Measurements from ENCODE around the gene PVRIG.
A peak's percentile ranks its signal among the peaks of the same experiment; 100 is the strongest.
"Not testable (repeated sequence)": the region's sequence is repeated elsewhere in the genome, so short reads cannot be mapped to it uniquely, and the experiment has no call there.

PVRIG gene

DNA sequence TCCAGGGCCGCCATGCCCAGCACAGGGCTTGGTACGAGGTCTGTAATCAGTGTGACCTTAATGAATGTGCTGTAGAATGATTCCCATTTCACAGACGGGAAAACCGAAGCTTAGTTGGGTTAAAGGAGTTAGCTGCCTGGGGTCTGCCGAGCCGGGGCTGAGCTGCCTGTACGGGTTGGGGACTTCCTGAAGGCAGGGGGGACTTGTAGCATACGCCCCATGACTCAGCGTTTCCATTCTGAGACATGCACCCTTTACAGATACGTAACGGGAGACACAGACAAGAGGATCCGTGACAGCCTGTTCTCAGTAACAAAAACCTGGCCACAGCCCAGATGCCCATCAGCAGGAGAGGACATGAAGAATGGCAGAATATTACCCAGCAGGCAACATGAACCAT lies 23.6 kb downstream of the PVRIG start:
- DNase-seq: peak; percentile 78

- DNase-seq: not testable (repeated sequence)
These were observed 25.3 kb downstream of the PVRIG start for GRCh38 chr7:100244988-100245605.

DNA sequence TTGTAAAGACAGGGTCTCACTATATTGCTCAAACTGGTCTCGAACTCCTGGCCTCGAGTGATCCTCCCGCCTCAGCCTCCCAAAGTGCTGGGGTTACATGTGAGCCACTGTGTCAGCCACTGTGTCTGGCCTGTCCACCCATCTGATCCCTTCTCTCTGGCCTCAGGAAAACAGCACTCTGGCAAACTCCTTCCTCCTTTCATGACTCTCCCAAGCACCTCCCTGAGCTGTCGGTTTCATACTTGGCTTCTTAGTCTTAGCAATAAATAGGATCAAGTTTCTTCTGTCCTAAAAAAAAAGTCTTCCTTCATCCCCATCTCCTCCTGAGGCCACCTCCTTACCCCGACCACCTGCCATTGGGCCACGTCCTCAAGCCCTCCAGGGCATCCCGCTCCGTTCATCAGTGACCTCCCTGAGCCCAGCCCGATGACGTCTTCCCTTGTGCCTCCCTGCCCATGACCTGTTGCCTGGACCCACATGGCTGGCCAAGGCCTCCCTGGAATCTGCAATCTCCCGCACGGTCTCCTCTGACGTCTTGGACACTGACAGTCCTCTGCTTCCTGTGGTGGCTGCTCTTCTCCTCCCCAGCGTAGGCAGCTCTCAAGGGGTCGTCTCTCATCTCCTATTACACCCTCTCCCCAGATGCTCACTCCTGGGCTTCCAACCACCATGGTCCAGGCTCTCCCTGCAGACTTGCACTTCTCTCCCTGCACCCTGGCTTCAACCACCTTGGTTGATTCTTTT lies 26.5 kb downstream of the PVRIG start:
- DNase-seq: not testable (repeated sequence)

- DNase-seq: not testable (repeated sequence)
These were observed 27.1 kb downstream of the PVRIG start for GRCh38 chr7:100246865-100247137.

DNA sequence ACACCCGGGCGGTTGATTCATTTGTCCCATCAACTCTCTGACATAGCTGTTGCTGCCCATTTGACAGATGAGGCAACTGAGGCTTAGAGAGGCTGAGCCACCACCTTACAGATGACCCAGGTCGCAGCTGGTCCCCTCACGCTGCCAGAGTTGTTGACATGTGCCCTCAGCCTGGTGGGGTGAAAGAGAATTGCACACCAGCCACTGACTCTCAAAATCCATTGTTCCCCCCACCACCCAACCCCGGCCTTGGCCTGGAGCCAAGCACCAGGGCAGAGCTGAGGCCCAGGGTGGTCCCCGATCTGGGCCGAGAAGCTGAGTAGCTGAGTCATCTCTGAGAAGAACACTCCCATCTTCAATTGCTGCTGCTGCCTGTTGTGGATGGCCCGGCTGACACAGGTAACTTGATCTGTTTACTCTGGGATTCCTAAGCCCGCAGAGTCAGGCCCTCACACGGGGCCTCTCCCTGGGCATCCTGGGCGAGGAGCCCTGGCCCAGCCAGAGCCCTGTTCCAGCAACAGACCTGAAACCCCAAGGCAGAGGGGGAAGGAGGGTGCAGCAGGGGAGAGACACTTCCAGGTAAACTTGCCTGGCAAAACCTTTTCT lies 27.5 kb downstream of the PVRIG start:
- DNase-seq: no peak

DNA sequence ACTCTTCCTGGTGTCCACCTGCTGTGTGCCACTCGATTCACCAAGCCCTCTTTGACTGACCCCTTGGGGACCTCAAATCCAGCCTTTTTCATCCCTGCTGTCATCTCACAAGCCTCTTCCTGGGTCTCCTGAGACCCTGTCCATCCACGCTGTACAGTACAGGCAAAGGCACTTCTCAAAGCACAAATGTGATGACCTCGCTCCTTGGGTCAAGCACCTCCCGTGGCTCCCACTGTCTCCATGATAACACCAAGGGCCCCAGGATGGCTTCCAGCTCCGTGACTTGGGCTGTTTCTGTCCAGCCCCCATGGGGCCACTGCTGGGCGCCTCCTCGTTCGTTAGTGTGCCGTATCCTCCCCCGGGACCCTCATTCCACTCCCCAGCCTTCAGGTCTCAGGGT lies 28.7 kb downstream of the PVRIG start:
- no peak for DNase-seq

GRCh38 chr7:100257017-100257416 lies 37.3 kb downstream of the PVRIG start:
- DNase-seq: no peak

DNA sequence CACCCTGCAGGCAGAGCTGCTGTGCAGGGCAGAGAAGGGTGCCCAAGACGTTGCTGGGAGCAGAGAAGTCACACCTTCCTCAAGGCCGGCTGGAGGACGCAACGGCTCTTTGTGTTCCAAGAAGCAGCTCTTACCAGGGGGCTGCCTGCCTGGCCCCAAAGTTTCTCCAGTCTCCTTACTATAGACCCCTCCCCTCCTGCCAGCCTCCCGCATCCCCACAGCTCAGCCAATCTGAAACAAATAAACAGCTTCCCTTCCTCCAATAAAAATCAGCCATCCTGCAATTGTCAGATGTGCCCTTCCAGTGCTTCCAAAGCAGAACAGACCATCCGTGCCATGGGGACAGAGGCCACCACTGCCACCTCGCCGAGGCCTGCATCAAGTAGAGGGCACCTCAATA lies 40.2 kb downstream of the PVRIG start:
- DNase-seq: not testable (repeated sequence)

- not testable (repeated sequence) for DNase-seq
These were observed 43.1 kb downstream of the PVRIG start for GRCh38 chr7:100262896-100263295.

- not testable (repeated sequence) for DNase-seq
These were observed 44.5 kb downstream of the PVRIG start for GRCh38 chr7:100264223-100264622.

- DNase-seq: not testable (repeated sequence)
These were observed 45.0 kb downstream of the PVRIG start for GRCh38 chr7:100264669-100265165.

DNA sequence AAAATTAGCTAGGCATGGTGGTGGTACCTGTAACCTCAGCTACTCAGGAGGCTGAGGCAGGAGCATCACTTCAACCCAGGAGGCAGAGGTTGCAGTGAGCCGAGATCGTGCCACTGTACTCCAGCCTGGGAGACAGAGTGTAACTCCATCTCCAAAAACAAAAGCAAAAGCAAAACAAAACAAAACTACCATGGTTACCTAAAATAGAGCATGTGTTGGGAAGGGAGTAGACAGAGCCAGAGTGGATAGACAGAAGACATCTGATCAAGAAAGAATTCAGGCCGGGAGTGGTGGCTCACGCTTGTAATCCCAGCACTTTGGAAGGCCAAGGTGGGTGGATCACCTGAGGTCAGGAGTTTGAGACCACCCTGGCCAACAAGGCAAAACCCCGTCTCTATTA lies 46.1 kb downstream of the PVRIG start:
- not testable (repeated sequence) for DNase-seq

DNA sequence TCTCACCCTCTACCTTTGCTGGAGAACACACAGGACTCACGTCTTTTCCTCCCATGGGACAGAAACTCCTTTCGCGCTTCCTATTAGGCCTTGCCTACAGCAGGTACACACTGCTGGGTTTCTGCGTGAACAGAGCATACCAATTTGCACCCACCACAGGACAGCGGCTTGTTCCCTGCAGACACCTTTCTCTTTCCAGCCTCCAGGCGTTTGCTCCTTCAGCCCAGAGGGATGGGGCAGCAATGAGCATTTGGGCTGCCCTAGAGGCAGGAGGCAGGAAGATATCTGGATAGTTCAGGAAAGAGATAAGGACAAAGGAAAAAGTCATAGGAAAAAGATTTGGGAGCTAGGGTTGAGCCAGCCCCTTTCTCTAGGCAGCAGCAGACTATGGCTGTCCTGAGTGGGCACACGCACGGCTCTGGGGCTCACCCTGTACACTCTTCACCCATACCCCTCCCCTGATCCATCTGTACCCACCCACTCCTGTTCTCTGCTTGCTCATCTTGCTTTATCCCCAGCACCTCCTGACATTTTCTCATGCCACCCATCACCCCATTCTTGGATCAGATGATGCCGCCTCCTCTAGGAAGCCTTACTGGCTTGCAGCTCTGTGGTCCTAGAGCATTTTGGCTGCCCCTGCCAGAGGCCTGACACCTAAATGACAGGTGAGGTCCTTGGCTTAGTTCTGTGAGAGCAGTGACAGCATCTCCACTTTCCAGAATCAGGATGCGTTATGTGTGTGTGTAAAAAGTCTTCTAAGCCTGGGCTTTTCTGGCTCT lies 47.0 kb downstream of the PVRIG start:
- no peak for DNase-seq

GRCh38 chr7:100267648-100268047 lies 47.9 kb downstream of the PVRIG start:
- no peak for DNase-seq

GRCh38 chr7:100268882-100269281 lies 49.1 kb downstream of the PVRIG start:
- DNase-seq: not testable (repeated sequence)

GRCh38 chr7:100269306-100270045 lies 49.7 kb downstream of the PVRIG start:
- DNase-seq: not testable (repeated sequence)

DNA sequence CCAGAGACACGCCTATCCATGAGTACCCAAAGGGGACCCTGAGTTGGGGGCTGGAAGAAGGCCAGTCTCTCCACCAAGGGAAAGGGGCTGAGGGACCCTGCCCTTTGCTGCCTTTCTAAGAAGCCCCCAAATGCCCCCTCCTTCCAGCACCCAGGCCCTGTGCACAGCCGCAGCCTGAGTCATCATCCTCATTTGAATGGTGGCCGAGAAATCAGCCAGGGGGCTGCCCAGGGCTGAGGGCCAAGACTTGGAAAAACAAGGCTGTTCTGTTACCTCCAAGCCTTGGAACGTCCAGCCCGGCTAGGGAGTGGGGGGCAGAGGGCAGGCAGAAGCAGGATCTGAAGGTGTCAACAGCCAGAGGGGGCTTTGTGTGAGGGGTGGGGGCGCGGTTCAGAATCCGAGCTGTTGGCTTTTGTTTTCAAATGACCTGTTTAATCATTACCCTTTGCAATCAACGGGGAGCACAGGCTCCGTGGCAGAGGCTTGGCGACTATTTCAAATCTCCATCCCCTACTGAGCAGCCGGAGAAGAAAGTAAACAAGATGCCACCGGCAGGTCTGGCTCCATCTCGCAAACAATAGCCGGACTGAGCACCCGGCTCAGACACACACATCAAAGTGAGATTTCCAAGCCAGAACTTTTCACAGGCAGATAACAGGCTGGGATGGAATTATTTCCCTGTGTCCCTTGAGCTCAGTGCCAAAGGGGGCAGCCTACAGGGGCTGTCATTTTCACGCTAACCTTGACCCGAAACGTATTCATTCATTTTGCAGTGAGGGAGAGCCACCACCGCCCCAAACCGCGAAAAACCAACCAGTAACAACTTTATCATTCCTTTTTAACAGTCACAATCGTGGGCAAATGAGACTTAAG lies 50.5 kb downstream of the PVRIG start:
- DNase-seq: not testable (repeated sequence)

Data from activated CD4-positive, alpha-beta T cell treated with anti-CD3 and anti-CD28 coated beads for 48 hours (primary cell).